Fibroblast of mammary gland (primary cell): Measurements from ENCODE around the gene DALRD3.
A peak's percentile ranks its signal among the peaks of the same experiment; 100 is the strongest.

Source experiments
- DNase-seq: peaks from one replicate; pipeline ENCODE4 v3.0.0-alpha.2; 2010; ENCODE audit warnings: low read depth
- H3K4me3 ChIP-seq: 2 replicates; pipeline ENCODE4 v1.5.1; 2011; ENCODE audit warnings: low read depth, mild to moderate bottlenecking, low read length, moderate library complexity; ENCODE audit not compliant: control insufficient read depth
- TF ChIP-seq, protein P1 (sequence below): conservative IDR thresholded peaks from 2 replicates; pipeline ENCODE4 v1.5.1; 2011; ENCODE audit warnings: low read depth, low read length, inconsistent platforms; ENCODE audit not compliant: control insufficient read depth, insufficient read depth

Gene DALRD3

GRCh38 chr3:49021813-49022687, 3.7 kb upstream of the DALRD3 start, which contains the start of gene NDUFAF3:
Gene NDUFAF3, plus strand, starts transcription at chr3:49022121. Its CDS starts 24 bp downstream, at chr3:49022145.
- peak within 1 kb of the TSS; percentile 81 for H3K4me3 ChIP-seq
- DNase-seq, result peak; percentile 92
- TF ChIP-seq, protein P1, sequence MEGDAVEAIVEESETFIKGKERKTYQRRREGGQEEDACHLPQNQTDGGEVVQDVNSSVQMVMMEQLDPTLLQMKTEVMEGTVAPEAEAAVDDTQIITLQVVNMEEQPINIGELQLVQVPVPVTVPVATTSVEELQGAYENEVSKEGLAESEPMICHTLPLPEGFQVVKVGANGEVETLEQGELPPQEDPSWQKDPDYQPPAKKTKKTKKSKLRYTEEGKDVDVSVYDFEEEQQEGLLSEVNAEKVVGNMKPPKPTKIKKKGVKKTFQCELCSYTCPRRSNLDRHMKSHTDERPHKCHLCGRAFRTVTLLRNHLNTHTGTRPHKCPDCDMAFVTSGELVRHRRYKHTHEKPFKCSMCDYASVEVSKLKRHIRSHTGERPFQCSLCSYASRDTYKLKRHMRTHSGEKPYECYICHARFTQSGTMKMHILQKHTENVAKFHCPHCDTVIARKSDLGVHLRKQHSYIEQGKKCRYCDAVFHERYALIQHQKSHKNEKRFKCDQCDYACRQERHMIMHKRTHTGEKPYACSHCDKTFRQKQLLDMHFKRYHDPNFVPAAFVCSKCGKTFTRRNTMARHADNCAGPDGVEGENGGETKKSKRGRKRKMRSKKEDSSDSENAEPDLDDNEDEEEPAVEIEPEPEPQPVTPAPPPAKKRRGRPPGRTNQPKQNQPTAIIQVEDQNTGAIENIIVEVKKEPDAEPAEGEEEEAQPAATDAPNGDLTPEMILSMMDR, result peak; percentile 69

GRCh38 chr3:49021213-49021812, 2.9 kb upstream of the DALRD3 start:
- peak; percentile 96 for DNase-seq
- peak overlapping the region; percentile 81 for H3K4me3 ChIP-seq
- TF ChIP-seq, protein P1, result no peak

- TF ChIP-seq, protein P1, result no peak
- no peak for DNase-seq
- peak overlapping the region; percentile 81 for H3K4me3 ChIP-seq
Observed at GRCh38 chr3:49020330-49021212, 2.2 kb upstream of the DALRD3 start.

DNA sequence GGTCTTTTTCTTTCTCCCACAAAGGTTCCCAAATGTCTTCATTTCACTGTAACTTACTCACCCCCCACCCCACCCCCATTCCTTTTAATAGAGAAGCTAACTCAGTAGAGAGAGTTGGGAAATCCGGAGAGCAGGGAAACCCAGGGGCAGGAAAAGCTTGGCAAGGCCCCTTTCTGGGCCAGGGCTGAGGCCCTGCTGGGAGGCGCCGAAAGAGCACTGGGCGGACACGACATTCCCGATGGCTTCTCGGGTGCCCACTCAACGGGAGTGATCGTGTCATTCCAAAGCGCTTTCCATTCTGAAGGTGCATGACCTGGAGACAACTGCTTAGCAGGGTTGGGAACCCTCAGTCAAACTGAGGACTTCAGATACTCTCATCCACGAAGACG, 1.6 kb upstream of the DALRD3 start:
- H3K4me3 ChIP-seq, result peak overlapping the region; percentile 81
- DNase-seq, result peak; percentile 35
- TF ChIP-seq, protein P1, result no peak

DNA sequence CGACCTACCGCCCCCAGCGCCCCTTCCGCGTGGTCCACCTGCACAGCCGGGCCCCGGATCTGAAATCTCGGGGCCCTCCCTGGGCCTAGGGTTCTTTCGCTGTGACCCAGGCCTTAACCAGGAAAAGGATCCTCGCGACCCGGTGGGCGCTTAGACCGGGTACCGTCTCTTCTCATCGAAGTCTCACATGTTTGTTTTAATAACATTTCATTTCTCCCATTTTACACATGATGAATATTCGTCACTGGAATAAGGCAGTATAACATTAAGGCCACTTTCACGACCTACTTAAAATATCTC, 277 bp upstream of the DALRD3 start:
- no peak for DNase-seq
- TF ChIP-seq, protein P1, result no peak
- H3K4me3 ChIP-seq, result peak overlapping the region; percentile 74

DNA sequence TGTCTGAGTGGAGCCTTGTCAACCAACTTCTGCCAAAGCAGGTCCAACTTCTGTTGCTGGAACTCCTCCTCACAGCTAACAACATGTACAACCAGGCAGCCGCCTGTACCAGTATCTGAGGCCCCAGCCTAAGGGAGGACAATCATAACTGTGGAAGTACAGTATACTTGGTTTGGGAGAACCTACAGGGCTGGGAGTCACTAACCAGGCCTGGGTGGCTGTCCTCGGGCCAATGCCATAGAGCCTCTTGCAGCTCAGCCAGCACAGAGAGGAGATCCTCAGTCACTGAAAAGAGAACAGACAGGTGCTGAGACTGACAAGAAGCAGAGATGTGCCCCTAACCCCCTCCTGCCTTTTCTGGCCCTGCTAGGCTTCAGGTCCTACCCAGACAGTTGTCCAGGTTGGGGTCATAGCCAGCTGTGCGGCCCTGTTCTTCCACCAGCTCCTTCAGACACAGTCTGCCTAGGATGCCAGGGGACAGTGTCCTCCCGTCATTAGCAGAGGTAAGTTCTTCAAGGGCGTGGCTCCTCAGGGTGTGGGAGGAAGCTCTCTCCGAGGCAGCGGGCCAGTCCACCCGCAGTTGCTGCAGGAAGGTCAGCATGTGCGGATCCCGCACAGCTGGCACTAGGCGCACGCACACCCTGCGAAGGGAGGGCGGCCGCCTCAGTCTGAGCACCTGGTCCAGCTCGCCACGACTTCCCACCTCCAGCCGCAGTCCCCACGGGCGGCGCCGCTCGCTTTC, 980 bp downstream of the DALRD3 start:
- no peak for DNase-seq
- TF ChIP-seq, protein P1, result no peak
- H3K4me3 ChIP-seq, result peak overlapping the region; percentile 74
